HG03045 (cell line): Measurements from ENCODE around the gene FBN1.
A peak's percentile ranks its signal among the peaks of the same experiment; 100 is the strongest.

Source experiments
- ATAC-seq: cut with Tn5 transposase; IDR thresholded peaks from one replicate; pipeline ENCODE4 v1.9.1; 2021; ENCODE audit warnings: mild to moderate bottlenecking, moderate library complexity; ENCODE audit not compliant: unreplicated experiment

FBN1 gene

DNA sequence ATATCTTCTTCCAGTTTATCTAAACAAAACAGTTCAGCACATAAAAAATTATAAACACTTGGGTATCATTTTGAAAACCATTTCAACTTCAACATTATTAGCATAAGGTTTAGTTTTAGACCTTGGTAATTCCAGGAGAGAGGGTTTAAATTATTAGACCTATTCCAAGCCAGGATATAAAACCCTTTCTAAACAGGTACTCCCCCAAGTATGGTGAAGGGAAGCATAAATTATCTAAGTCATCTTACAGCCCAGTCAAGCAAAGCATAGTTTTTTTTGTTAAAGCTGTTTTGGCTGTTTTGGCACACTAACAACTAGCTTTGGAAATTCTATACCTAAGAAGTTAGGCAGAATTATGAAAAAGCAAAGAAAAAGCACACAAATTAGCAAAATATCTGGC lies 87.3 kb downstream of the FBN1 start:
- ATAC-seq = no peak

DNA sequence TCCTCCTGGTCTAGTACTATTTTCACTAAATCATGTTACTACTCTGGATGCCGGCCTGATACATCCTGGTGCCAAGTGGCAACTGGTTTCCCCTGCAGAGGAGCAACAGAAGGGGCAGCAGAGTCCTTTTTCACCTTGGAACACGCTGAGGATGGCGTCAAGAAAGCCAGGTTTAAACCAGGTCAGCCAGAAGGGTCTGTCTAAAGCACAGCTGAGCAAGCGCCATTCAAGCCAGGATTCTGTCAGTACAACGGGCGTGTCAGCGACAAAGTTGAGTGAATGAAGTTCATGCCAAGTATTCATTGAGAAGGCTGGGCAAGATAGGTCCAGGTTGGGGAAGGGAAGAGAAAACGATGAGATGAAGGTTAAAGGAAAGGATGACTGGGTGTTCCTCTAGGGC lies 88.2 kb downstream of the FBN1 start:
- ATAC-seq = no peak

DNA sequence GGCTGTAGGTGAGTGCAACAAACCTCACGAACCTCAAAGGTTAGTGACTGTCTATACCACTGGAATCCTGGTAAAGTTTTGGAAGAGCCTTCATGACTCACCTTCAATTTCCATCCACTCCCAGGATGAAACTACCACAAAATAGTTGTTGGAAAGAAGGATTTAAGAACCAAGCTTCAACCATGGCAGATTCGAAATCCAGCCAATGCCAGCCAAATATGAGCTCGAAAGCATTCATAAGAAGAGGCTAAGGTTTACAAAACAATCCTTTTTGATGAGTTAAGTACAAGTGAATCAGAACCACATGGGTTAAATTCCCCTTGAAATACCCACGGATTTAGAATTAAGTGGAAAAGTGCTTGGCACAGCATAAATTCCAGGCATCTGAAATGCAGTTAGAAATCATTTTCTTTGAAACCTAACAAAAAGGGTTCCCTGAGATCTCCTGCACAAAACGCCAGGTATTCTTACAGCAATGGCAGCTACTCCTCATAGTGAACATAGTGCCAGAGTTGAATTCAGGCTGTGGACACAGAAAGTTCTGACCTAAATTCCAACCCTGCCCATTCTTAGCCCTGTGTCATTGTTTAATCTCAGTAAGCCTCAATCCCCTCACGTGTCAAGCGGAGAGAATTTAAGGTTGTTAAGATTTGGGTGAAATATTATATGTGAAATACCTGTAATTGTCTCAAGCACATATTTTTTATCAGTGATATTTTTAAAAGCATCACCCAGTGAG lies 89.2 kb downstream of the FBN1 start:
- ATAC-seq = no peak

DNA sequence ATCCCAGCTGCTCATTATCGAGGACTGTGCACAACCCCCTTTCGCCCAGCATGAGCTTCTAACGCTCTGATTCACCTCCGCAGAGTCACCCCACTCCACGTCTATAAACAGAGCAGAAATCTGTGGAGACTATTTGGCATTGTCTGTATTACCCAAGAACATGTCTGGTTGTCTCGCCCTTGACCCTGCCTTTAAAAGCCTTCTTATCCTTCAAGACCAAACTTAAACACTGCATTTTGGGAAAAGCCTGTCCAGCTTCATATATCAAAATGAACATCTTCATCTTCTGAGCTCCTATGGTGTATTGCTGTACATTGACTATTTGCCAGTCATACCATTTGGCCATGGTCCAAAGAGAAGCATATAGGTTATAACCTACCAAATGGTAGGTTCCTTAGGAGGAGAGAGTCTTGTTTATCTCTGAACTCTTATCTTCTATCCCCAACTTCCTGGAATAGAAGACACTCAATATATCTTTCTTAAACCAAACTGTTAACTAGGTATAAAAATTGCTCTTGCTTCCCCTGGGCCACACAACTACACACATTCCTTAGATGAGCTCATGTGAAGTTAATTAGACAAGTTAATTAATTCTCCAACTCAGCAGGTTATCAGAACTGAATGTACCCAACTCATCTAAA lies 90.1 kb downstream of the FBN1 start:
- ATAC-seq = no peak

DNA sequence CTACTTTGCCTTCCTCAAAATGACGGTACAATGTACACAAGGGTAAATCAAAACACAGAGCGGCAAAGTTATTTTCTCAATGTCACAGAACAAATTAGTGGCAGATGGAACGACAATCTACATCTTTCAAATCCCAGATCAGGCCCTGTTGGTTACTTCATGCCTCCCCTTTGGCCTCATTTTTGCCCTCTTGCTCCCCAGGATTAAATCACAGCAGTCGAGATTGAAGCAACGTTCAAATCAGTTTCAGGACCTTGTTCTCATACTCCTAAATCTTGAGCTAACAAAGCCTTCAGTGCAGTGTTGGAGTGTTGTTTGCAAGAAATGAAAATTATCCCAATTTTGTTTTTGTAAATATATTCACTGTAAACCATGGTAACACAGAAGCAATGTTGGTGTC lies 91.4 kb downstream of the FBN1 start:
- ATAC-seq = no peak

DNA sequence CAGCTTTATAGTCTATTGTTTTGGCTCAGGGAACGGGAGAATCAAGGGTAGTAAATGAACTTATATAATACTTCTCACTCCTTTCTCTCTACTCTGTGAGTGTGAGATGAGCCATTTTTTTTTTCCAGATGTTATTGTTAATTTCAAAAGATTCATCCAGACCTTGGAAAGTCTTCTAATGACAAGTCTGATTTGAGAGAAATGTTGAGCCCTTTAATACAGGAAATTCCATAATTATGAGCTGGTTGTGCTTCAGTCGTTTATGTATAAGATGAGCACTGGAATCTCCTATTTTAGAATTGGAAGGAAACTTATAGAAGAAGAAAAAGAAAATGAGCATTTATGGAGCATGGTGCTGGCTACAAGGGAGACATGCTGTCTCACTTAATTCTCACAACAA lies 92.0 kb downstream of the FBN1 start:
- ATAC-seq = no peak

DNA sequence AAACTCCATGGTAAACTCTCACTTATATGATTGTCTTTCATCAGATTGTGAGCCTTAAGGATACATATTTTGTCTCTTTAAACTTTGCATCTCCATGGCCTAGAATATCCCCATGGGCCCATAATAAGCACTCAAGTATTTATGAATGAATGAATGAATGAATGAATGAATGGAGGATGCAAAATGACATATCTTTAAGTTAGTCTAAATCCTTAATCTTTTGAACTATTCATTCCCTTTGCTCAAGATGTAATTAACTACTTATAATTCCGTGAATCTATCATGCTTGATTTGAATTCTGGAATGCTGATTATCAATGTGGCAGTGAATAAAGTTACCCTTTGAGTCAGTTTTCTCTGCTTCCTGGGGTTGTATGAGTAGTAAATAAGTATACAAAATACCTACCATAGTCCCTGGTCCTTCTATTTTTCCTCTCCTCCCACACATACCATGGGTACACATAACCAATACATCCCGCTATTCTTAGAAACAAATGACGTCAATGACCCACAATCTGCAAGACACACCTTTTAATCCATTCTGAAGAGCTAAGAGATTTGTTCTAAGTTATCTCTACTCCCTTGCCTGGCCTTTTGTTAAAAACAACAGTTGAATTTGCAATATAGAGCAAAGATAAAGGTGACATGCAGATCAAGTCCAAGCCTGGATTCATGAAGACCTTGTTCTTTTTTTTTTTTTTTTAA lies 94.5 kb downstream of the FBN1 start:
- no peak for ATAC-seq

DNA sequence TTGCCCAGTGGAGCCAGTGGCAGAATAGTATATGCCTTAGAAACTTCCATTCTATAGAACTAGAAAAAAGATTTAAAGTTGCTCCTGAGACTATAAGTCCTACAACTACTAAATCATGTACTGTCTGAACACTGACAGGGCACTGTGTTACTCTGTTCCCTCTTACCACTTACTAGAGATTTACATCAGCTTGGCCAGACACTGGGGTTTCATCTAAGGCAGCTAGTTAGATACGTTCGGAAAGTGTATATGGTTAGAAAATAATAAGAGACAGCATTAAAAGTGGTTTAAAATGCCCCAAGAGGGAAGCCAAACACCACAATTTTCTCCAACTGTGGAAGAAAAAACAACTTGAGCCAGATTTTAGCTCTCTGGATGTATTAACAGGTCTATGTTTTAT lies 97.1 kb downstream of the FBN1 start:
- ATAC-seq = no peak

DNA sequence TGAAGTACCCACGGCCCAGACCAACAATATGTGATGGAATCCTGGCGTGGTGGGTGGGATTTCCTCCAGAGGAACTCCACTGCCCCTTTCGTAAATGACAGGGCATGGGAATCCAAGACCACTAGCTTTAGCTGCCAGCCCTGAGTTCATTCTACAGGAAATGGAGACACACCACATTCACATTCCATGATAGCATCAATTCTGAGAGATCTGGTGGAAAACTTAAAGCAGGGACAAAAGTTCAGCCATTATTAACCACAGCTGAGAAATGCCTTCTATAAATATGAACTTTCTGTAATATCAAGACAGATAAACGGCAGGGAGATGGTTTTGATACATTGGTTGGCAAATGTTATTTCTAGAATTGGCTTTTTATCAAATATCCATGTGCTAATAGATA lies 98.2 kb downstream of the FBN1 start:
- no peak for ATAC-seq

DNA sequence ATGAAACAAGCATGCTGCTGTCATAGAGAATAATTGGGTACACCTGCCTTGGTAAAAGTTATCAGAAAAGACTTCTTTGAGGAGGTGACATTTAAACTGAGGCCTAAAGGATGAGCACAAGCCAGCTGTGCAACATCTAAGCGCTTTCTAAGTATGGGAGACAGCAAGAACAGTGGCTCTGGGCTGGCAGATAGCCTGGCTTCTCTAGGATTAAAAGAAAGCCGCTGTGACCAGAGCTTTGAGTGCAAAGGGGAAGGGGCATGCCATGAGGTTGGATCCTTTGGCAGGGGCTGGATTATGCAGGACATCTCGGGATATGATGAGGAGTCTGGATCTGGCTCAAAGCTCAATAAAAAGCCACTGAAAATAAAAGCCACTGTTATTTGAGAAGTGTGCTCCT lies 99.2 kb downstream of the FBN1 start:
- ATAC-seq = no peak

DNA sequence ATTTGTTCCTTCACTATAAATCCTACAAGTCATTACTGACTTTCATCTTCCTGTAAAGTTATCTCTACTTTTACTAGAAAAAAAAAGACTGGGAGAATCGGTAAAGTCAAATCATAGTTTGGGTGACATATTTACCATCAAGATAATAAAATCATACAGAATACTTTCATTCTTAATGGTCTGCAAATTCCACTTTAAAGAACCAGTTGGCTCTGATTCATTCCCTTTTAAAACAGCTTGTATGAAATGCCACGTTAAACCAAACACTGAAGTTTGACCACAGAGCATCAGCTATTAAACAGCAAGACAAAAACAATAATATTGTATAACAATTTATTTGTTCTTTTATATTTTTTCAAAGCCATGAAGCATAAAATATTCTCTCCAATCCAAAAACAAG lies 100.7 kb downstream of the FBN1 start:
- no peak for ATAC-seq

DNA sequence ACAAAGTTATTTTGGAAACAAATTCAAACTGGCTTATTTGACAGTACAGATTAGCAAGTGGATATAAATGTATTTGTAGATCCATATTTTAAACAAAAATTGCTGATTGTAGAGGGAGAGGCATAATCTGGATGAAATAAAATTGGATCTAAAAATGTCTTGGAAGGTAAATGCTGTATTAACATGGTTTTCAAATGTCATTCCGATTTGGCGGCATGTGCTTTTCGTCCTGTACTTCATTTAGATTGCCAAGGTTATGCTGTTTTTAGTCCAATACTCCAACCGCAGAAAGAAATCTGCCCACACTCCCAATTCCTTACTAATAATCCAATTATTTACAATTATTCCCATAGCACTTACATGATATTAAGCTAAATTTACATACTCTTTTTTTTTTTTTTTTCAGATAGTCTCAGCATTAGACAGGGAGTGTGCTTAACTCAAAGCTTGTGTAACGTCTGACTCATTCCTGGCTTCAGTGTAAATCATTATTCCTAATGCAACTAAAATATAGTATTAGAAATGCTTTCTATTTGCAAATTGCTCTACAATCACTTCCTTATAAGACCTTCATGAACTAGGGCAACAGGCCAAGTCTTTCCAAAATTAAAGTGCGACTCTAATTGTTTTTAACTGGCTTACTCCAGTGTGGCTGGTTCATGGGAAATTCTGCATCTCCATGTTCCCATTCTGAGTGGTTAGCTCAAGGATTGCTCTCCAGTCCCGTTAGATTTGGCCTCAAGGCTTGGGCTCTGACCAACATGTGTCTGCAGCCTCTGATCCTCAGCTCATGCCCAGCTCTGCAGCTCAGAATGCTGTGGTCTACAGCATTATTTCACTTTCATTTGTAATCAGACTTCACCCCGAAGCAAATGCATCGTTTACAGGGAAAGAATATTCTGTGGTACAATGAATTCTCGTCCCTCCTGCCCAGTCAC lies 103.9 kb downstream of the FBN1 start:
- peak; percentile 78 for ATAC-seq

DNA sequence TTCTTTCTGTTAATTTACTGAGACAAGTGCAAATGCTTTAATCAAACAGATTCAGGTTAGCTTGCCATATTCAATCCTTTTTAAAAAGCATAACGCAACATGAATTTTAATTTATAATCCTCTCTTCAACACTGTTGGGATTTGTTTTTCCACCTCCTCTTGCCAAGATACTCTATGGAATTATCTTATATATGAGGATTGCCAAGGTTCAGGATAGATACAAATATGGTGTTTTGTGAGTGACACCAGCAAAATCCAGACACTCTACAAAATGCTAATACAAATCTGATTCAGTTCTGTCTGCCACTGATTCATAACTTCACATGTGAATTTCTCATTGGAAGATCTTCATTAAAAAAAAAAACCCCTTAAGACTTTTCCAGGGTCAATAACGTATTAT lies 104.8 kb downstream of the FBN1 start:
- ATAC-seq = no peak

DNA sequence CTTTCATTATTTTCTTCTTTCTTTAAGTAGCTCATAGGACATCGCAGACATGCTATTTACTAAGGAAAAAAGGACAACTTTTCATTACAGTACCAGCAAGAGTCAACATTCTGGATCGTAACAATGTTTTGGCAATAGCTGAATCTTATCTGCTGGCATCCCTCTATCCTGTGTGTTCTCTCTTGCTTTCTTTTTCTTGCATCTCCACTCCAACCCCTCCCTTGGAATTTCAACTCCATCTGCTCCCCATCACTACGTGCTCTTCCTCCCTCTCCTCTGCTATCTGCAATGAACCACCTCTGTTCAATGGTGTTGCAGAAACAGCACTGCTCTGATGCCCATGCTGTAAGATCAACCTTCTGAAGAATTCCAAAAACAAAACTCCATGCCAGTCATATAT lies 106.6 kb downstream of the FBN1 start:
- no peak for ATAC-seq

DNA sequence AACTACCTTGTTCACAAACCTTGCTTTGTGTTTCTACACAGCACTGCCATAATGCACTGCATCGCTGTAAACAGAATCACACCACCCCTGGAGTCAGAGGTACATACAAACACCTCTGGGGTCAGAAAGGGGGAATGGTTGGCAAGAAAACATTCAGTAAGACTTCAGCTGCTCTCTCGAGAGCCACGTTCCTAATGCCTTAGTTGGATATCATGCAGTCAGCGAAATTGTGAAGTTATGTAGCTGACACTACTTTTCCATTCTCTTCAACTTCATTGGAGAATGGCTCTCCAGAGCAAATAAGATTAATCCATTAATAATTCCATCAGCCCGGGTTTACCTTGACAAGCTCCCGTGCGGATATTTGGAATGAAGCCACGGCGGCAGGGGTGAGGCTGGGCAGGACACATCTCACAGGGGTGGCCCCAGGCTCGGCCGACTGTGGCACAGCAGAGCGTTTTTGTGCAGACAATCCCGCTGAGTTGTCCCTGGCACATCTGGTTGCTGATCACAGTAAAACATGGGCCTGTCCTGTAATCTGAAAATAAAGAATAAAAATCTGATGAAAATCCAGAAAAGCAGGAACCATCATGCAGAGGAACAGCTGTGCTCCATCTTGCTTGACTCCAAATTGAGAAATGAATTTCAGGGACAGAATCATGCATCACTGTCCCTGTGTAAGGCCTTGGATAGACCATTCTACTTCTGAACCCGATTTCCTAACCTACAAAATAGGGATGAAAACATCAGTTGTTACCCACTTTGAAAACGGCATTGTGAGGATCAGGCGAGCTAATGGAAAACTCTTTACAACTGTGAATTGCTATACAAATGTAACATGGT lies 108.0 kb downstream of the FBN1 start:
- no peak for ATAC-seq

DNA sequence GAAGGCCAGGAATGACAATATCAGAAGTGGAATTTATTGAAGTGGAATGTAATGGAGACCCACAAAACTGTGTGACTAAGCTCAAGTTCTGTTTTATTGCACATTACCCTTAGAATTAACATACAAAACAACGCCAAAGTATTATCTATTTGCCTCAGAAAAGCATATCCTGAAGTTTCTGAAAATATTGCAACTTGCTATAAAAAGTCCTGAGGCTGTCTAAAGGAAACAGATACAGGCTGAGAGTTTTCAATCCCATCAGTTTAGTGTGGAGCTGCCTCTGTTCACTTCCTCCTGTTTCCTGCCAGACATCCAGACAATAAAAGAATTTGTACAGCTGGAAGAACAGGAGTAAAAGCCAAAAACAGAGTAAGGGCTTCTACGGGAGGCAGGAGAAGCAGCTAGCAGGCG lies 108.8 kb downstream of the FBN1 start:
- ATAC-seq = no peak

DNA sequence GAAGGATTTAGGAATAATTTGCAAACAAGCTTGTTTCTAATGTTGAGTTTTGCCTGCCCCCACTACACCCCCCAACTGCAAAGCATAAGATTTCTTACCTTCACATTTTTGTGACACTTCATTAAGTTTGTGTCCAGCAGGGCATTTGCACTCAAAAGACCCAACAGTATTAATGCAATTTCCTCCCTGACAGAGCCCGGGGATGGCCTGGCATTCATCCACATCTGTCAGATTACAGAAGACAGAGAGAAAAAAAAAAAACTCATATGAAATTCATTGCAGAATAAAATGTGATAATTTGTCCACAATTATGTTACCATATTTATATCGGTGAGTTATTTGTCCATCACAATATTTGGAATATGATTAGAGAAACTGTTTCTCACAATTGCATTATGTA lies 111.5 kb downstream of the FBN1 start:
- no peak for ATAC-seq

DNA sequence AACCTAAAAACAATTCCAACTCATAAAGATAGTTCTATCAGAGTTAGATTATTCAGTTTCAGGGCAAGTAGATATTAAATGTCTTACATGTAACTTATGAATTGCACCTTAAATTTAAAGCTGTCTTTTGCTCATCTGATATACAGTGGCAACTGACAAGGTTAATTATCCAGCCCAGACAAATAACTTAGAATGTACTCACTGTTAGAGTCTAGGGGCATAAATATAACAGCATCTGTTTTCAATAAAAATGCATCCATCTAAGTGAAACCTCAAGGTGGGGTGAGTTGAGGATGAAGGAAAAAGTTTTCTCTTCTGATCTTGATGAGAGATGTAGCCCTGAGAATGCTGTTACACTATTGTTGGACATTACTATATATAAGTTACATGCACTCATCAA lies 112.6 kb downstream of the FBN1 start:
- no peak for ATAC-seq

DNA sequence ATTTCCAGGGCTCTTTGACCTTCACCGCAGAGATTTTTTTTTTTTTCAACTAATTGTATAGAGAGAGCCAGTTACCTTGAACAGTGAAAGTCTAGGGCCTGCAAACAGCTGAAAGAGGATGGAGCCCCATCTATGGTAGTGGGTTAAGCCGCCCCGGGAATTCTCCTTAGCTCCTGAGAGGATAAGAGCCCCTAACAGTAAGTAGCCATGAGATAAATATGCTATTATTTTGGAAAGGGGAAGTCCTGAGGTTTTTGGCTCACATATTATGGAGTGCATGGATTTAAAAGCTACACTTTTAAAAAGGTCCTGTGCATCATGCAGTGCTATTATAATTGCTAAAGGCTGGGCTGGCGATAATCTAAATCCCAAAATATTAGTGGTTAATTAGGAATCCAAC lies 115.0 kb downstream of the FBN1 start:
- no peak for ATAC-seq

DNA sequence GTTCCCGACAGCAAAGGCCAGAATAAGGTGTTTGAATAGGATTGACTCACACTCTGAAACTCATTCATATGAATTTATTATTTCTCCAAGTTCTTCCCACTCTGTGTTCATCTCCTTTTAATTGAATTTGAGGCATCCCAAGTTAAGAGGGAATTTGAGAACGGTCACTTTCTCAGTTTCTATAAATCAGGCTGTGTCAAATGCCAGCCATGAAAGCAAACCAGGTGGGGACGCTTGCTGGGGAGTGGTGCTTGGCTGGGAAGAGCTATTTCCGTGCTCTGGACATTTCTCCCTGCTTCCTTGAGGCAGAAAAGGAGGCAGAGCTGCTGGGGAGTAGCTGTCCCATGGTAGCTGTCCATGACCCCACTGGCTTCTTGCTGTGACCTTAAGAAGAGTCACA lies 116.6 kb downstream of the FBN1 start:
- ATAC-seq = no peak
